GM21423 (cell line): ENCODE data around the gene NDEL1.
A peak's percentile ranks its signal among the peaks of the same experiment; 100 is the strongest.
"Not testable (repeated sequence)": the region's sequence is repeated elsewhere in the genome, so short reads cannot be mapped to it uniquely, and the experiment has no call there.

Experiments
- ATAC-seq: cut with Tn5 transposase; IDR thresholded peaks from one replicate; pipeline ENCODE4 v1.9.1; 2021; ENCODE audit warnings: mild to moderate bottlenecking, moderate library complexity; ENCODE audit not compliant: unreplicated experiment

The NDEL1 gene

GRCh38 chr17:8435245-8436168 is at the start of gene NDEL1:
TSS of gene NDEL1 (plus strand) at chr17:8435884. CDS start at chr17:8444272, 8,388 bp downstream.
- peak; percentile 96 for ATAC-seq

GRCh38 chr17:8386841-8387240 is 48.8 kb upstream of the NDEL1 start:
- ATAC-seq, result no peak

- ATAC-seq, result no peak
Measured at GRCh38 chr17:8387914-8388651, 47.6 kb upstream of the NDEL1 start.

- no peak for ATAC-seq
Measured at GRCh38 chr17:8391711-8392110, 44.0 kb upstream of the NDEL1 start.

- no peak for ATAC-seq
Measured at GRCh38 chr17:8392274-8392673, 43.4 kb upstream of the NDEL1 start.

- no peak for ATAC-seq
Measured at GRCh38 chr17:8392674-8393469, 42.8 kb upstream of the NDEL1 start.

GRCh38 chr17:8393470-8394231 is 42.0 kb upstream of the NDEL1 start:
- ATAC-seq, result no peak

GRCh38 chr17:8394497-8394896 is 41.2 kb upstream of the NDEL1 start:
- ATAC-seq, result not testable (repeated sequence)

GRCh38 chr17:8397636-8398035 is 38.0 kb upstream of the NDEL1 start, which contains the start of gene RNF222:
TSS of gene RNF222 (minus strand) at chr17:8397827. CDS start at chr17:8393461, 4,366 bp downstream.
- no peak for ATAC-seq

- ATAC-seq, result no peak
Measured at GRCh38 chr17:8398980-8399379, 36.7 kb upstream of the NDEL1 start.

- no peak for ATAC-seq
Measured at GRCh38 chr17:8401107-8401506, 34.6 kb upstream of the NDEL1 start.

GRCh38 chr17:8402921-8403536 is 32.7 kb upstream of the NDEL1 start:
- ATAC-seq, result no peak

- ATAC-seq, result no peak
Measured at GRCh38 chr17:8405499-8406016, 30.1 kb upstream of the NDEL1 start.

GRCh38 chr17:8406174-8406573 is 29.5 kb upstream of the NDEL1 start:
- ATAC-seq, result no peak

- ATAC-seq, result no peak
Measured at GRCh38 chr17:8408371-8408770, 27.3 kb upstream of the NDEL1 start.

- no peak for ATAC-seq
Measured at GRCh38 chr17:8409966-8410882, 25.5 kb upstream of the NDEL1 start.

GRCh38 chr17:8410883-8411238 is 24.8 kb upstream of the NDEL1 start:
- no peak for ATAC-seq

GRCh38 chr17:8412089-8412488 is 23.6 kb upstream of the NDEL1 start:
- no peak for ATAC-seq

- no peak for ATAC-seq
Measured at GRCh38 chr17:8413328-8413727, 22.4 kb upstream of the NDEL1 start.
